ENCODE data around the gene CBX4. TPM values are rescaled to one million over a fixed set of nuclear protein-coding genes. Genes with fewer than 3 reads are reported as not detected.

The CBX4 gene
- 10 to 100 TPM; 28.0 to 28.5 TPM for total RNA-seq

GRCh38 chr17:79839356-79840268 is at the start of gene CBX4:
Gene CBX4 (minus strand): TSS chr17:79839440. CDS start chr17:79839251, 189 bp downstream.
- whole genome bisulfite sequencing: under 1% methylated on average over 43 of the region's 103 CpGs
- H3K27me3 ChIP-seq (replicated peaks; ENCODE audit: insufficient read depth): peaks cover 17% of the 10 kb centered on the region
- no peaks in the 10 kb centered on the region for H3K9me3 ChIP-seq
- TF ChIP-seq CTCF (IDR thresholded peaks at IDR 0.05) (peak; percentile 41 to 91 (median 78)), POLR2AphosphoS5 (IDR thresholded peaks at IDR 0.05) (peak; percentile 83), POLR2A (IDR thresholded peaks at IDR 0.05) (peak; percentile 79)
- H3K4me3 ChIP-seq: peak within 1 kb of the TSS; percentile 76 to 86
- intact Hi-C loops (cut with DNase I): loop anchor here (5.0 kb wide), 2 partner anchors 42 to 153 kb away; partner anchors contain the start of gene CBX8
- H3K27ac ChIP-seq: peak within 1 kb of the TSS; percentile 97
- peaks cover 0 to 4% of the 10 kb centered on the region in 2 donors for H3K36me3 ChIP-seq
- H3K4me1 ChIP-seq (replicated peaks): peaks cover 16% of the 10 kb centered on the region
- DNase-seq (ENCODE audit: low spot score): peak; percentile 96

DNA sequence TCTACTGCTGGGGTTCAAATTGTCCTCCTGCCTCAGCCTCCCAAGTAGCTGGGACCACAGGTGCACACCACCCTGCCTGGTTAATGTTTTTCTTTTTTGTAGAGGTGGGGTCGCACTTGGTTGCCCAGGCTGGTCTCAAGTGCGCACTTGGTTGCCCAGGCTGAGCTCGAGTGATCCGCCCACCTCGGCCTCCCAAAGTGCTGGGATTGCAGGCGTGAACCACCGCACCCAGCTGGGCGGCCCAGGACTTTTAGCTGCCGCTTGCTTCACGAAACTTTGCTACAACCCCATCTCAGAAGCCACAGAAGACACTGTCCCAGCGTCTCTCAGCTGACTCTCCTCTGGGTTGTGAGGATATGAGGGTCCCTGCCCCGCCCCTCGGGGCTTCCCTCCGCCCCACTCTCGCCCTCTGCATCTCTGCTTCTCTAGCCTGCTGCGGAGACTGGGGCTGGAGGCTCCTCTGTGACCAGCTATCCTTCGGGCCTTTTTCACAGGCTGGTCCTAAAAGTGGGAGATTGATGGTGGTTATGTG is 48.8 kb upstream of the CBX4 start:
- H3K27me3 ChIP-seq (replicated peaks; ENCODE audit: insufficient read depth): no peaks in the 10 kb centered on the region
- intact Hi-C loops (cut with DNase I): no loop called here
- H3K9me3 ChIP-seq: no peaks in the 10 kb centered on the region
- TF ChIP-seq POLR2AphosphoS5 (IDR thresholded peaks at IDR 0.05) (no peak), POLR2A (IDR thresholded peaks at IDR 0.05) (no peak), CTCF (IDR thresholded peaks at IDR 0.05) (no peak)
- H3K36me3 ChIP-seq: no peaks in the 10 kb centered on the region
- no peak overlapping the region for H3K27ac ChIP-seq
- no peaks in the 10 kb centered on the region for H3K4me1 ChIP-seq (replicated peaks)
- no peak for DNase-seq (ENCODE audit: low spot score)
- 89% methylated on average over 17 of the region's 17 CpGs for WGBS
- no peak overlapping the region for H3K4me3 ChIP-seq

DNA sequence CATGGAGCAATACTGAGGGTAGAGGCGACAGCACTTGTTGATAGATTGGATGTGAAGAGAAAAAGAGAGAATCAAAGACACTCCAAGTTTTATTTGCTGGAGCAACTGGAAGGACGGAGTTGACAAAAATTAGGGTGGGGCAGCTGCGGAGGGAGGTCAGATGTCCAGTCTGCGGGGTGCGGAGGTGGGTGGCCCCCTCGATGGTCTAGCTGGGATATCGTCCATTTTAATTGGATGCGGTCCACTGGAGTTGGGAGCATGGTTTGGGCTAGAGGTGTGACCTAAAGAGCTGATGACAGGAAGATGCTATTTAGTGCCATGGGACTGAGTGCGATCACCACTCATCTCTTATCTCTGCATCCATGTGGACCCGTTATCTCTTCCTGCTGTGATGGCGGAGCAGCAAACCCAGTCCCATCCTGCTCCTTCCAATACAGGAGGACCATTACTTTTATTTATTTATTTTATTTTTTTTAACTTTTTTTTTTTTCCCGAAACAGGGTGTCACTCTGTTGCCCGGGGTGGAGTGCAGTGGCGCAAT is 48.3 kb upstream of the CBX4 start:
- Histone ChIP-seq H3K27me3 (replicated peaks; ENCODE audit: insufficient read depth) (no peaks in the 10 kb centered on the region), H3K9me3 (no peaks in the 10 kb centered on the region)

DNA sequence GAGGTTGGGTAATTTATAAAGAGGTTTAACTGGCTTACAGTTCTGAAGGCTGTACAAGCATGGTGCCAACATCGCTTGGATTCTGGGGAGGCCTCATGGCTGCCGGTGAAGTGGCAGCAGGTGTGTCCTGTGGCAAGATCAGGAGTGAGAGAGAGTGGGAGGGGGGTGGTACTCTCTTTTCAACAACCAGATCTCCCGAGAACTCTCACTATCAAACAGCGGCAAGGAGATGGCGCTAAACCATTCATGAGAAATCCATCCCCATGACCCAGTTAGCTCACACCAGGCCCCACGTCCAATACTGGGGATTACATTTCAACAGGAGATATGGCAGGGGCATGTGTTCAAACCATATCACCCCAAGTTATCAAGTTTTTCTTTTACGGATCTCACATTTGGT is 44.0 kb upstream of the CBX4 start:
- intact Hi-C loops (cut with DNase I): no loop called here

More for the DNA sequence above, 48.3 kb upstream of the CBX4 start:
- no peak for TF ChIP-seq POLR2A (IDR thresholded peaks at IDR 0.05)
- no peak for TF ChIP-seq CTCF (IDR thresholded peaks at IDR 0.05)
- TF ChIP-seq POLR2AphosphoS5 (IDR thresholded peaks at IDR 0.05): no peak
- no peaks in the 10 kb centered on the region for H3K36me3 ChIP-seq
- 88% methylated on average over 14 of the region's 14 CpGs for WGBS
- no peaks in the 10 kb centered on the region for H3K4me1 ChIP-seq (replicated peaks)
- H3K4me3 ChIP-seq: no peak overlapping the region
- DNase-seq (ENCODE audit: low spot score): no peak
- intact Hi-C loops (cut with DNase I): no loop called here
- no peak overlapping the region for H3K27ac ChIP-seq

More for the DNA sequence above, 44.0 kb upstream of the CBX4 start:
- Histone ChIP-seq H3K27me3 (replicated peaks; ENCODE audit: insufficient read depth) (no peaks in the 10 kb centered on the region), H3K9me3 (no peaks in the 10 kb centered on the region), H3K36me3 (no peaks in the 10 kb centered on the region), H3K4me1 (replicated peaks) (no peaks in the 10 kb centered on the region), H3K27ac (no peak overlapping the region), H3K4me3 (no peak overlapping the region)
- TF ChIP-seq CTCF (IDR thresholded peaks at IDR 0.05): no peak
- DNase-seq (ENCODE audit: low spot score): no peak
- 82% methylated on average over 7 of the region's 7 CpGs for WGBS
